ENCODE data around the gene ITGA3.

Gene ITGA3

GRCh38 chr17:50066995-50067394 is 11.1 kb downstream of the ITGA3 start:
- DNase-seq (ENCODE audit: extremely low read depth in 1 of 2, low read depth in 1 of 2) = no peak

DNA sequence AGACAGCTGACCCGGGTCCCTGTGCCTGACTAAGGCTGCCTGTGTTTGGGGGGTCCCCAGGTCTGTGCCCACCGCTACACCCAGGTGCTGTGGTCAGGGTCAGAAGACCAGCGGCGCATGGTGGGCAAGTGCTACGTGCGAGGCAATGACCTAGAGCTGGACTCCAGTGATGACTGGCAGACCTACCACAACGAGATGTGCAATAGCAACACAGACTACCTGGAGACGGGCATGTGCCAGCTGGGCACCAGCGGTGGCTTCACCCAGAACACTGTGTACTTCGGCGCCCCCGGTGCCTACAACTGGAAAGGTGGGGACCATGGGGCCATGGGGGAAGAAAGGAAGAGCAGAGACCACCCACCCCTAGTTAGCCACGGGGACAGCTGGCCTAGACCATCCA is 12.1 kb downstream of the ITGA3 start:
- DNase-seq (ENCODE audit: extremely low read depth in 1 of 2, low read depth in 1 of 2) = no peak

GRCh38 chr17:50070908-50071680 is 15.2 kb downstream of the ITGA3 start:
- DNase-seq (ENCODE audit: extremely low read depth in 1 of 2, low read depth in 1 of 2) = no peak

- DNase-seq (ENCODE audit: extremely low read depth in 1 of 2, low read depth in 1 of 2) = no peak
Observed at GRCh38 chr17:50071692-50072091, 15.8 kb downstream of the ITGA3 start.

DNA sequence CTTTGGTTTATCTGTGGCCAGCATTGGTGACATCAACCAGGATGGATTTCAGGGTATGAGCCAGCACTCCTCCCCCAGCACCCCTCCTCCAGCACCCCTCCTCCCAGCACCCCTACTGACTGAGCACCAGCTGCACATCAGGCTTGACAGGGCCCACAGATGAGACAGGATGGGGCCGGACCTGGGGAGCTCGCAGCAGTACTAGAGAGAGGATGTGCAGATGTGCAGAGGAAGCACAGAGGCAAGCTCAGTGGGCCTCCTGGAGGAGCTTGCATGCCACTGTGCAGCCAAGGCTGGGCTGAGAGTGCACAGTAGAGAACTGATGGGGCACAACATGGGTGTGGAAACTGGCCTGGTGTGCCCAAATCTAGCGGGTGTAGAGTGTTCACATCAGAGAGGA is 16.2 kb downstream of the ITGA3 start:
- no peak for DNase-seq (ENCODE audit: extremely low read depth in 1 of 2, low read depth in 1 of 2)

DNA sequence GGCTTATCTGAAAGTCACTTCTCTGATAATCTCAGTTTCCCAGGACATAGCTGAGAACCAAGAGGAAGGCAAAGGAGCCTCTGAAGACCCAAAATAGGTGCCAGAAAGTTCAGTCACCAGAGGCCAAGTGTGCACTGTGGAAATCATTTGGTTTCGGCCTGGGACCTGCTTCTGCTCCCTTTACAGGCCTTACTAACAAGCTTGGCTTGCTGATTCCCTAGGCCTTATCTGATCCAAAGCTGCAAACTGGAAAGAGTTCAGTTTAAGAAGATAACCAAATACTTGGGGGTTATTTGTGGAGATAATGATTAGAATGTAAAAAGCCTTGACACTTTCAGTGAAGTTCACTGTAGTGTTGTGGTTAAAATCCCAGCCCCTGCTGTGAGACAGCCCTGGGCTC is 17.0 kb downstream of the ITGA3 start:
- no peak for DNase-seq (ENCODE audit: extremely low read depth in 1 of 2, low read depth in 1 of 2)

GRCh38 chr17:50074227-50074626 is 18.3 kb downstream of the ITGA3 start:
- no peak for DNase-seq (ENCODE audit: extremely low read depth in 1 of 2, low read depth in 1 of 2)

GRCh38 chr17:50075446-50076032 is 19.6 kb downstream of the ITGA3 start:
- DNase-seq (ENCODE audit: extremely low read depth in 1 of 2, low read depth in 1 of 2) = no peak

GRCh38 chr17:50076221-50076590 is 20.3 kb downstream of the ITGA3 start:
- DNase-seq (ENCODE audit: extremely low read depth in 1 of 2, low read depth in 1 of 2) = no peak

GRCh38 chr17:50076591-50077235 is 20.8 kb downstream of the ITGA3 start:
- no peak for DNase-seq (ENCODE audit: extremely low read depth in 1 of 2, low read depth in 1 of 2)

DNA sequence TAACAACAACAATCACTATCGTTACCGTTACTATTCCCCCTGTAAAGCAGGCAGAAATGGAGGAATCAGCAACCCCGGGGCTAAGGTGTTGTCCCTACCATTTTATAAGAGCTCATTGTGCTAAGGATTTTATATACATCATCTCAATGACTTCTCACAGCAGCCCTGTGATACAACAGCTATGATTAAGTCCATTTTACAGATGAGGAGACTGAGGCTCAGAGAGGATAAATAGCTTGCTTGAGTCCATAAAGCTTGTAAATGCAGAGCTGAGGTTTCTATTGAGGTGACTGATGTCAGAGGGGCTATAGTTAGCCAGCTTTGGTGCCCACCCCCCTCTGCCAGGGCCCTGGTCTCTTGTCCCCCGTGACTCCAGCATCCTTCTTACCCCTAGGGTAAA is 22.5 kb downstream of the ITGA3 start:
- DNase-seq (ENCODE audit: extremely low read depth in 1 of 2, low read depth in 1 of 2) = no peak

- DNase-seq (ENCODE audit: extremely low read depth in 1 of 2, low read depth in 1 of 2) = no peak
Observed at GRCh38 chr17:50079334-50080095, 23.6 kb downstream of the ITGA3 start.

DNA sequence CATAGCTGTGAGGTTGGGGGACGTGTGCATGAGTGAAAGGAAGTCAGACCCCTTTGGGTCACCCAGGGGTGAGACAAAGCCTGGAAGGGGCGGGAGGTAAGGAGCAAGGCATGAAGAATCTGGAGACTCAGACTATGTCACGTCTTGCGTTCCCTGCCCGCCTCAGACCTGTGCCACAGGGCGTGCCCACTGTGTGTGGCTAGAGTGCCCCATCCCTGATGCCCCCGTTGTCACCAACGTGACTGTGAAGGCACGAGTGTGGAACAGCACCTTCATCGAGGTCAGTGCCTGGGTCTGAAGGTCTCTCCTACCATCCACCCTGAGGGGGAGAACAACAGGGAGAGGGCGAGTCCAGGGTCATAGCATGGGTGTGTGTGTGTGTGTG is 24.2 kb downstream of the ITGA3 start:
- no peak for DNase-seq (ENCODE audit: extremely low read depth in 1 of 2, low read depth in 1 of 2)

- no peak for DNase-seq (ENCODE audit: extremely low read depth in 1 of 2, low read depth in 1 of 2)
Observed at GRCh38 chr17:50080827-50081226, 24.9 kb downstream of the ITGA3 start.

DNA sequence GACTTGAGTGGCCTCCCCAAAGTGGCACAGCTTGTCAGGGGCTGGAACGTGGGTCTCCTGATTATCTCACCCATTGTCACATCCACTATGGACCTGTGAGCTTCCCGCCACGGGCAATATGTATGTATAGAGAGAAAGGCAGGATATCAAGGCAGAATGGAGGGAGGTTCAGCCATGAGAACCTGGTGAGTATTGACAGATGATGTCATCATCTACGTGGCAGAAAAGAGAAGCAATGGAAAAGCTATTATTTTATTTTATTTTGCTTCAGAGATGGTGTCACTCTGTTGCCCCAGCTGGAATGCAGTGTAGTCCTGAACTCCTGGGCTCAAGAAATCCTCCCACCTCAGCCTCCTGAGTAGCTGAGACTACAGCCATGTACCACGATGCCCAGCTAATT is 25.8 kb downstream of the ITGA3 start:
- no peak for DNase-seq (ENCODE audit: extremely low read depth in 1 of 2, low read depth in 1 of 2)

DNA sequence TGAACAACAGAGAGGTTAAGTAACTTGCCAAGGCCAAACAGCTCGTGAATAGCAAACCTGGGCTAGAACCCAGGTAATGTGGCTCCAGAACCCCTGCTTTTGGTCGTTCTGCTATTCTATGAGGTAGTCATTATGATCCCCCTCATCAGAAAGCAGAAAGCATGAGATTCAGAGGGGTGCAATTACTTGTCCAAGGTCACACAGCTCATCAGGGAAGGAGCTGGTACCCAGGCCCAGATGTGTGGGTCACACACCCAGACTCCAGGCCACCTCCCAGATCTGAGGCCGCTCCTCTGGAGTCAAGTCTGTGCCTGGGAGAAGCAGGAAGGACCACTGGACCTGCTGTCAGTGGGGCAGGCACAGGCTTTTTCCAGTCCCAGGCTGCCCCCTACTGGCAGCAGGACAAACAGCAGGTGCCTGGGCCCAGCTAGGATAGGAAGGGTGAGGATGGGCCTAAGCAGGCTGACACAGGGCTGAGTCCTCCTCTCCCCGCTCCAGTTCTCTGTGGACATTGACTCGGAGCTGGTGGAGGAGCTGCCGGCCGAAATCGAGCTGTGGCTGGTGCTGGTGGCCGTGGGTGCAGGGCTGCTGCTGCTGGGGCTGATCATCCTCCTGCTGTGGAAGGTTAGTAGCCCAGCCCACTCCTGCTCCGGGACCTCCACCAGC is 31.5 kb downstream of the ITGA3 start:
- DNase-seq (ENCODE audit: extremely low read depth in 1 of 2, low read depth in 1 of 2) = peak; percentile 43 to 53

GRCh38 chr17:50087912-50088405 is 32.0 kb downstream of the ITGA3 start:
- DNase-seq (ENCODE audit: extremely low read depth in 1 of 2, low read depth in 1 of 2) = no peak

DNA sequence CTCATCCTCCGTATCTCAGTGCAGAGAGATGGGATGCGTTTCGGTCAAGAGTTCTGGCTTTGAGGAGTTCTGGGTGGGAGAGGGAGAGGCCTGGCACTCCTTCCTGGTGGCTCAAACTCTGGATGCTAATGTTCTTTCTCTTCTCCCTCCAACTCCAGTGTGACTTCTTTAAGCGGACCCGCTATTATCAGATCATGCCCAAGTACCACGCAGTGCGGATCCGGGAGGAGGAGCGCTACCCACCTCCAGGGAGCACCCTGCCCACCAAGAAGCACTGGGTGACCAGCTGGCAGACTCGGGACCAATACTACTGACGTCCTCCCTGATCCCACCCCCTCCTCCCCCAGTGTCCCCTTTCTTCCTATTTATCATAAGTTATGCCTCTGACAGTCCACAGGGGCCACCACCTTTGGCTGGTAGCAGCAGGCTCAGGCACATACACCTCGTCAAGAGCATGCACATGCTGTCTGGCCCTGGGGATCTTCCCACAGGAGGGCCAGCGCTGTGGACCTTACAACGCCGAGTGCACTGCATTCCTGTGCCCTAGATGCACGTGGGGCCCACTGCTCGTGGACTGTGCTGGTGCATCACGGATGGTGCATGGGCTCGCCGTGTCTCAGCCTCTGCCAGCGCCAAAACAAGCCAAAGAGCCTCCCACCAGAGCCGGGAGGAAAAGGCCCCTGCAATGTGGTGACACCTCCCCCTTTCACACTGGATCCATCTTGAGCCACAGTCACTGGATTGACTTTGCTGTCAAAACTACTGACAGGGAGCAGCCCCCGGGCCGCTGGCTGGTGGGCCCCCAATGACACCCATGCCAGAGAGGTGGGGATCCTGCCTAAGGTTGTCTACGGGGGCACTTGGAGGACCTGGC is 33.3 kb downstream of the ITGA3 start:
- no peak for DNase-seq (ENCODE audit: extremely low read depth in 1 of 2, low read depth in 1 of 2)

DNA sequence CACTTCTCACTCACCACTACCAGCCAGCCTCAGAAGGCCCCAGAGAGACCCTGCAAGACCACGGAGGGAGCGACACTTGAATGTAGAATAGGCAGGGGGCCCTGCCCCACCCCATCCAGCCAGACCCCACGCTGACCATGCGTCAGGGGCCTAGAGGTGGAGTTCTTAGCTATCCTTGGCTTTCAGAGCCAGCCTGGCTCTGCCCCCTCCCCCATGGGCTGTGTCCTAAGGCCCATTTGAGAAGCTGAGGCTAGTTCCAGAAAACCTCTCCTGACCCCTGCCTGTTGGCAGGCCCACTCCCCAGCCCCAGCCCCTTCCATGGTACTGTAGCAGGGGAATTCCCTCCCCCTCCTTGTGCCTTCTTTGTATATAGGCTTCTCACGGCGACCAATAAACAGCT is 34.2 kb downstream of the ITGA3 start:
- DNase-seq (ENCODE audit: extremely low read depth in 1 of 2, low read depth in 1 of 2) = no peak

Measured in stimulated activated CD8-positive, alpha-beta memory T cell treated with anti-CD3 and anti-CD28 coated beads, Interleukin-7, amount 100 ng/mL, for 48 hours (primary cell).